Measurements from ENCODE around the gene ADRB2. TPM values are rescaled to one million over a fixed set of nuclear protein-coding genes. Genes with fewer than 3 reads are reported as not detected.

The ADRB2 gene
- total RNA-seq, 1 donor from 2014 or later: 0.64 TPM

GRCh38 chr5:148838357-148838756 is 11.9 kb downstream of the ADRB2 start:
- H3K27me3 Mint-ChIP-seq (ENCODE audit: low read depth, unreplicated experiment): no peaks in the 10 kb centered on the region
- Histone ChIP-seq H2AFZ (ENCODE audit: low read depth, low read length) (no peak overlapping the region), H3K27me3 (ENCODE audit: insufficient read depth, low read length) (no peaks in the 10 kb centered on the region), H3K9me3 (ENCODE audit: insufficient read depth, low read depth, low read length) (no peaks in the 10 kb centered on the region), H3K4me2 (ENCODE audit: low read length) (no peak overlapping the region), H4K20me1 (ENCODE audit: insufficient read depth, low read length) (no peaks in the 10 kb centered on the region), H3K4me1 (ENCODE audit: insufficient read depth, low read length) (peaks cover 4% of the 10 kb centered on the region), H3K27ac (ENCODE audit: low read depth, low read length) (no peak overlapping the region), H3K79me2 (ENCODE audit: insufficient read depth, low read length) (no peaks in the 10 kb centered on the region), H3K4me3 (ENCODE audit: insufficient read depth, low read depth, low read length) (no peak overlapping the region), H3K36me3 (ENCODE audit: insufficient read depth, low read length) (no peaks in the 10 kb centered on the region), H3K9ac (ENCODE audit: low read length) (no peak overlapping the region)
- TF ChIP-seq CTCF (IDR thresholded peaks at IDR 0.05; ENCODE audit: insufficient read depth, low read depth, low read length) (no peak), EZH2 (IDR thresholded peaks at IDR 0.05; ENCODE audit: insufficient read depth, low read length) (no peak)
- H3K4me1 Mint-ChIP-seq (ENCODE audit: low read depth, unreplicated experiment): peaks cover 1% of the 10 kb centered on the region
- no peak overlapping the region for H3K27ac Mint-ChIP-seq (ENCODE audit: unreplicated experiment)
- FAIRE-seq (no peak), DNase-seq (ENCODE audit: low read depth) (no peak)
- H3K9me3 Mint-ChIP-seq (ENCODE audit: unreplicated experiment): no peaks in the 10 kb centered on the region
- no peak overlapping the region for H3K4me3 Mint-ChIP-seq (ENCODE audit: unreplicated experiment)
- H3K36me3 Mint-ChIP-seq (ENCODE audit: low read depth, unreplicated experiment): no peaks in the 10 kb centered on the region

GRCh38 chr5:148839960-148840359 is 13.5 kb downstream of the ADRB2 start:
- H3K4me3 Mint-ChIP-seq (ENCODE audit: unreplicated experiment): no peak overlapping the region
- no peak overlapping the region for H3K27ac Mint-ChIP-seq (ENCODE audit: unreplicated experiment)
- Histone ChIP-seq H3K36me3 (ENCODE audit: insufficient read depth, low read length) (no peaks in the 10 kb centered on the region), H3K4me3 (ENCODE audit: insufficient read depth, low read depth, low read length) (no peak overlapping the region), H3K9ac (ENCODE audit: low read length) (no peak overlapping the region), H2AFZ (ENCODE audit: low read depth, low read length) (no peak overlapping the region), H3K9me3 (ENCODE audit: insufficient read depth, low read depth, low read length) (no peaks in the 10 kb centered on the region), H3K27ac (ENCODE audit: low read depth, low read length) (no peak overlapping the region), H4K20me1 (ENCODE audit: insufficient read depth, low read length) (no peaks in the 10 kb centered on the region), H3K4me1 (ENCODE audit: insufficient read depth, low read length) (peaks cover 12% of the 10 kb centered on the region), H3K79me2 (ENCODE audit: insufficient read depth, low read length) (no peaks in the 10 kb centered on the region), H3K27me3 (ENCODE audit: insufficient read depth, low read length) (no peaks in the 10 kb centered on the region), H3K4me2 (ENCODE audit: low read length) (no peak overlapping the region)
- H3K27me3 Mint-ChIP-seq (ENCODE audit: low read depth, unreplicated experiment): no peaks in the 10 kb centered on the region
- FAIRE-seq: no peak
- H3K36me3 Mint-ChIP-seq (ENCODE audit: low read depth, unreplicated experiment): no peaks in the 10 kb centered on the region
- peaks cover under 1% of the 10 kb centered on the region for H3K9me3 Mint-ChIP-seq (ENCODE audit: unreplicated experiment)
- H3K4me1 Mint-ChIP-seq (ENCODE audit: low read depth, unreplicated experiment): peaks cover 13% of the 10 kb centered on the region
- DNase-seq (ENCODE audit: low read depth): no peak
- TF ChIP-seq EZH2 (IDR thresholded peaks at IDR 0.05; ENCODE audit: insufficient read depth, low read length) (no peak), CTCF (IDR thresholded peaks at IDR 0.05; ENCODE audit: insufficient read depth, low read depth, low read length) (no peak)

- Histone ChIP-seq H3K36me3 (ENCODE audit: insufficient read depth, low read length) (no peaks in the 10 kb centered on the region), H3K27me3 (ENCODE audit: insufficient read depth, low read length) (no peaks in the 10 kb centered on the region), H3K79me2 (ENCODE audit: insufficient read depth, low read length) (no peaks in the 10 kb centered on the region), H3K27ac (ENCODE audit: low read depth, low read length) (no peak overlapping the region), H2AFZ (ENCODE audit: low read depth, low read length) (no peak overlapping the region), H3K4me1 (ENCODE audit: insufficient read depth, low read length) (peaks cover 12% of the 10 kb centered on the region), H4K20me1 (ENCODE audit: insufficient read depth, low read length) (no peaks in the 10 kb centered on the region), H3K9me3 (ENCODE audit: insufficient read depth, low read depth, low read length) (no peaks in the 10 kb centered on the region), H3K9ac (ENCODE audit: low read length) (no peak overlapping the region), H3K4me3 (ENCODE audit: insufficient read depth, low read depth, low read length) (no peak overlapping the region), H3K4me2 (ENCODE audit: low read length) (no peak overlapping the region)
- H3K36me3 Mint-ChIP-seq (ENCODE audit: low read depth, unreplicated experiment): no peaks in the 10 kb centered on the region
- H3K9me3 Mint-ChIP-seq (ENCODE audit: unreplicated experiment): peaks cover 2% of the 10 kb centered on the region
- no peaks in the 10 kb centered on the region for H3K27me3 Mint-ChIP-seq (ENCODE audit: low read depth, unreplicated experiment)
- no peak for FAIRE-seq
- no peak overlapping the region for H3K4me3 Mint-ChIP-seq (ENCODE audit: unreplicated experiment)
- no peak for DNase-seq (ENCODE audit: low read depth)
- H3K4me1 Mint-ChIP-seq (ENCODE audit: low read depth, unreplicated experiment): peaks cover 14% of the 10 kb centered on the region
- H3K27ac Mint-ChIP-seq (ENCODE audit: unreplicated experiment): no peak overlapping the region
- TF ChIP-seq EZH2 (IDR thresholded peaks at IDR 0.05; ENCODE audit: insufficient read depth, low read length) (no peak), CTCF (IDR thresholded peaks at IDR 0.05; ENCODE audit: insufficient read depth, low read depth, low read length) (no peak)
These were observed 14.1 kb downstream of the ADRB2 start for GRCh38 chr5:148840531-148840930.

Data from astrocyte (in vitro differentiated cells and primary cell).